Stimulated activated CD4-positive, alpha-beta T cell treated with anti-CD3 and anti-CD28 coated beads, Interleukin-15, amount 100 ng/mL, for 1 hour (primary cell): ENCODE results near the gene ETV6.

Experiments used
- DNase-seq, 2 donors: peaks; one replicate each; pipeline ENCODE4 v3.0.0-alpha.2; 2020; ENCODE audit warnings: low read depth in 1 of 2, low spot score in 1 of 2

The ETV6 gene

GRCh38 chr12:11798006-11798708 is 148.7 kb downstream of the ETV6 start:
- DNase-seq, result no peak

- no peak for DNase-seq
These were observed 149.5 kb downstream of the ETV6 start for GRCh38 chr12:11798856-11799501.

- DNase-seq, result no peak
These were observed 150.0 kb downstream of the ETV6 start for GRCh38 chr12:11799502-11799873.

- DNase-seq, result no peak
These were observed 152.2 kb downstream of the ETV6 start for GRCh38 chr12:11801643-11802042.

- DNase-seq, result no peak
These were observed 154.7 kb downstream of the ETV6 start for GRCh38 chr12:11804130-11804529.

- no peak for DNase-seq
These were observed 155.6 kb downstream of the ETV6 start for GRCh38 chr12:11805043-11805442.

- DNase-seq, result no peak
These were observed 156.2 kb downstream of the ETV6 start for GRCh38 chr12:11805680-11806079.

GRCh38 chr12:11807458-11807857 is 158.0 kb downstream of the ETV6 start:
- DNase-seq, result no peak

- DNase-seq, result no peak
These were observed 159.5 kb downstream of the ETV6 start for GRCh38 chr12:11808931-11809330.

- no peak for DNase-seq
These were observed 160.7 kb downstream of the ETV6 start for GRCh38 chr12:11810206-11810545.

- no peak for DNase-seq
These were observed 161.5 kb downstream of the ETV6 start for GRCh38 chr12:11811008-11811407.

- DNase-seq, result no peak
These were observed 162.7 kb downstream of the ETV6 start for GRCh38 chr12:11812241-11812585.

GRCh38 chr12:11812586-11813437 is 163.3 kb downstream of the ETV6 start:
- no peak for DNase-seq

GRCh38 chr12:11813438-11813813 is 164.0 kb downstream of the ETV6 start:
- DNase-seq, result no peak

- no peak for DNase-seq
These were observed 164.9 kb downstream of the ETV6 start for GRCh38 chr12:11814374-11814773.

- no peak for DNase-seq
These were observed 165.9 kb downstream of the ETV6 start for GRCh38 chr12:11815397-11815796.

GRCh38 chr12:11819643-11820042 is 170.2 kb downstream of the ETV6 start:
- no peak for DNase-seq

- no peak for DNase-seq
These were observed 171.0 kb downstream of the ETV6 start for GRCh38 chr12:11820476-11820875.

- DNase-seq, result no peak
These were observed 172.1 kb downstream of the ETV6 start for GRCh38 chr12:11821386-11822080.

GRCh38 chr12:11822081-11822834 is 172.8 kb downstream of the ETV6 start:
- DNase-seq, result peak in 1 of 2 donors; percentile 38

- no peak for DNase-seq
These were observed 173.6 kb downstream of the ETV6 start for GRCh38 chr12:11823043-11823442.
